Glutamatergic neuron (in vitro differentiated cells): ENCODE data around the gene OR5C1. TPM values are rescaled to one million over a fixed set of nuclear protein-coding genes. Genes with fewer than 3 reads are reported as not detected.
A peak's percentile ranks its signal among the peaks of the same experiment; 100 is the strongest.
"Not testable (repeated sequence)": the region's sequence is repeated elsewhere in the genome, so short reads cannot be mapped to it uniquely, and the experiment has no call there.

ENCODE experiments used
- DNase-seq: peaks from one replicate; pipeline ENCODE4 v3.0.0; 2022
- H3K27ac Mint-ChIP-seq: one replicate; pipeline ENCODE4 v1.8.0; 2020; ENCODE audit warnings: mild to moderate bottlenecking, mixed read lengths, inconsistent platforms; ENCODE audit not compliant: unreplicated experiment
- H3K27me3 Mint-ChIP-seq: one replicate; pipeline ENCODE4 v1.8.0; 2020; ENCODE audit warnings: mild to moderate bottlenecking, moderate library complexity, mixed read lengths, inconsistent platforms; ENCODE audit not compliant: unreplicated experiment
- H3K36me3 Mint-ChIP-seq: one replicate; pipeline ENCODE4 v1.8.0; 2020; ENCODE audit warnings: mild to moderate bottlenecking, mixed read lengths, inconsistent platforms; ENCODE audit not compliant: unreplicated experiment
- H3K4me1 Mint-ChIP-seq: one replicate; pipeline ENCODE4 v1.8.0; 2020; ENCODE audit warnings: mild to moderate bottlenecking, low read depth, mixed read lengths, inconsistent platforms; ENCODE audit not compliant: unreplicated experiment
- H3K4me3 Mint-ChIP-seq: one replicate; pipeline ENCODE4 v1.8.0; 2020; ENCODE audit warnings: mild to moderate bottlenecking, mixed read lengths, inconsistent platforms; ENCODE audit not compliant: unreplicated experiment
- H3K9me3 Mint-ChIP-seq: one replicate; pipeline ENCODE4 v1.8.0; 2020; ENCODE audit warnings: mild to moderate bottlenecking, moderate library complexity, mixed read lengths, inconsistent platforms; ENCODE audit not compliant: unreplicated experiment
- CTCF ChIP-seq: fragments of 200-600 bp; sonication (generic); IDR thresholded peaks from one replicate; pipeline ENCODE4 v1.5.0; 2021; ENCODE audit not compliant: partially characterized antibody, unreplicated experiment
- total RNA-seq: library from RNA; stranded (reverse); fragmentation: NEBNext Ultra II Directional; extraction: Animal tissue kit (Norgen Biotek cat#: 25700); gene quantifications from one replicate; pipeline ENCODE4 v1.2.1, GENCODE V29; 2021; ENCODE audit not compliant: unreplicated experiment

The OR5C1 gene
- total RNA-seq, 1 donor from 2014 or later = not detected

GRCh38 chr9:122822938-122823337 is 34.2 kb downstream of the OR5C1 start:
- DNase-seq = no peak
- Mint-ChIP-seq H3K9me3 (peaks cover 6% of the 10 kb centered on the region), H3K27ac (peak overlapping the region; percentile 5), H3K4me3 (no peak overlapping the region), H3K36me3 (no peaks in the 10 kb centered on the region), H3K27me3 (peaks cover 8% of the 10 kb centered on the region), H3K4me1 (peaks cover 21% of the 10 kb centered on the region)
- TF ChIP-seq CTCF = no peak

DNA sequence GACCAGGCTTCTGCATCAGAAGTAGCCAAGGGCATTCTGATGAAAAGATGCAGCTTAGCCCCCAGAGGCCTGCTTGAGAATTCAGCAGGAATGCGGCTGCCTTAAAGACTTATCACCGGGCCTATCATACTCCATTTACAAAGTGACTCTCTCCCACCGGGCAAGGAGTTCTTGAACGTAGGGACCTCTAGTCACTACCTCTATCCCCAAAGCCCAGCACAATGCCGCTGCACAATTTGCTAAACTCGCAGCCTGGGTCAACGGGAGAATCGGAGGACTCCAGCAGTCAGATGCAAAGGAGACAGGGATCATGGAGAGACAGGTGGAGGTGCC is 39.0 kb downstream of the OR5C1 start:
- no peak for DNase-seq
- peaks cover 4% of the 10 kb centered on the region for H3K9me3 Mint-ChIP-seq
- peaks cover 7% of the 10 kb centered on the region for H3K4me1 Mint-ChIP-seq
- H3K36me3 Mint-ChIP-seq = no peaks in the 10 kb centered on the region
- no peak for TF ChIP-seq CTCF
- peaks cover 3% of the 10 kb centered on the region for H3K27me3 Mint-ChIP-seq
- H3K27ac Mint-ChIP-seq = peak overlapping the region; percentile 91
- peak overlapping the region; percentile 94 for H3K4me3 Mint-ChIP-seq

GRCh38 chr9:122828965-122829284 is 40.2 kb downstream of the OR5C1 start:
- Mint-ChIP-seq H3K4me3 (peak overlapping the region; percentile 94), H3K27ac (peak overlapping the region; percentile 91)
- not testable (repeated sequence) for H3K4me1 Mint-ChIP-seq, H3K27me3 Mint-ChIP-seq, H3K9me3 Mint-ChIP-seq, H3K36me3 Mint-ChIP-seq, DNase-seq

DNA sequence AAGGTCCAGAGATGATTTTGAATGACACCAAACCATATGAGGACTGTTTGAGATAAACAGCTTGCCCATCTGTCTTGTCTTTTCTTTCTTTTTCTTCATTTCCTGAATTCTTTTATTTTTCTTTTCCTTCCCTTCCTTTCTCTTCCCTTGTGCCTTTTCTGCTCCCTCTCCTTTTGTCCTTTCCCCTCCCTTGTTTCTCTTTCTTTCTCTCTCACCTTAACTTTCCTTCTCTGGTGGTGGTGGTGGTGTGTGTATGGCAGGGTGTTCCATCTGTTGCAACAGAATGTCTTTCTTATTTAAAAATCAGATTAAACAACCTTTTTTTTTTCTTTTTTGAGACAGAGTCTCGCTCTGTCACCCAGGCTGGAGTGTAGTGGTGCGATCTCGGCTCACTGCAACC is 43.5 kb downstream of the OR5C1 start:
- no peaks in the 10 kb centered on the region for H3K36me3 Mint-ChIP-seq
- no peak for TF ChIP-seq CTCF
- H3K27me3 Mint-ChIP-seq = peaks cover 3% of the 10 kb centered on the region
- H3K27ac Mint-ChIP-seq = peak overlapping the region; percentile 52
- peaks cover 5% of the 10 kb centered on the region for H3K9me3 Mint-ChIP-seq
- H3K4me1 Mint-ChIP-seq = peaks cover 10% of the 10 kb centered on the region
- H3K4me3 Mint-ChIP-seq = no peak overlapping the region
- no peak for DNase-seq

DNA sequence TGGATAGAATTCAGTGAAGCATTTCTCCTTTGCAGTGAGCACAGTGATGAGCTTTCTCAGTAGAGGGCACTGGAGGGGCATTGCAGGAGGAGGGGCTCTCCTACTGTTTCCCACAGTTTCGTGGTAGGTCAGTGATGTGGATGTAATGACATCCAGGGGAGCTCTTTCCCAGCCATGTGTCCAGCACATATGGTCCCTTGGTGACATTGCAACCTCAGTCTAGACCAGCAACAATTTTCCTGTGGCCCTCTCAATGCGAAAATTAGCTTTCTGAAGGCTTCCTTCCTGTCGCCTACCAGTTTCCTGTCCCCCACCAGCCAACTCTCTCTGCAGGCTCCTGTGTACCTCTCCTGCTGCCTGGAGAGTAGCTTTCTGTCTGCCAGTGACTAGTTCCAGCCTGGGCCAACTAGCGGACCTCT is 46.6 kb downstream of the OR5C1 start:
- peaks cover 3% of the 10 kb centered on the region for H3K27me3 Mint-ChIP-seq

More for the DNA sequence above, 46.6 kb downstream of the OR5C1 start:
- Mint-ChIP-seq H3K36me3 (peaks cover 5% of the 10 kb centered on the region), H3K4me3 (no peak overlapping the region), H3K4me1 (peaks cover 10% of the 10 kb centered on the region), H3K27ac (peak overlapping the region; percentile 83), H3K9me3 (peaks cover 6% of the 10 kb centered on the region)
- DNase-seq = peak; percentile 32
- TF ChIP-seq CTCF = no peak
